ENCODE measurements around the gene RCC1. TPM values are rescaled to one million over a fixed set of nuclear protein-coding genes. Genes with fewer than 3 reads are reported as not detected.

RCC1 gene
- total RNA-seq, 4 donors from 2014 or later = 13.0 to 87.9 (median 36.3) TPM

GRCh38 chr1:28577738-28578536 lies 72.1 kb downstream of the RCC1 start:
- peak in 2 of 3 donors; percentile 5 to 17 for TF ChIP-seq POLR2AphosphoS5 (IDR thresholded peaks at IDR 0.05)
- TF ChIP-seq CTCF (IDR thresholded peaks at IDR 0.05) = no peak
- peak; percentile 6 for TF ChIP-seq POLR2A (IDR thresholded peaks at IDR 0.05)
- no peak for TF ChIP-seq EP300 (IDR thresholded peaks at IDR 0.05; ENCODE audit: low read depth)
- 56 to 57% methylated on average over 3 to 6 of the region's 6 CpGs for WGBS, 2 donors (ENCODE audit: low coverage in 1 of 2)
- Histone ChIP-seq H3K36me3 (peaks cover 0 to 29% (median 13%) of the 10 kb centered on the region in 4 donors), H3K9me3 (no peaks in the 10 kb centered on the region), H3K27ac (no peak overlapping the region), H3K27me3 (no peaks in the 10 kb centered on the region), H3K4me1 (peaks cover 11 to 27% (median 19%) of the 10 kb centered on the region in 4 donors), H3K4me3 (no peak overlapping the region)
- DNase-seq = no peak
- intact Hi-C loops (cut with DNase I; ENCODE audit: low total_unique reads) = no loop called here
- in situ Hi-C loops (cut with MboI; ENCODE audit: low pct_ligation_motif_present in 1 of 4, low pct_unique_long_range_greater_than_20kb in 1 of 4, low sequenced_read_pairs in 3 of 4) = no loop called here

GRCh38 chr1:28578696-28579218 lies 72.9 kb downstream of the RCC1 start:
- DNase-seq = no peak
- WGBS, 2 donors (ENCODE audit: low coverage in 1 of 2) = 61 to 83% methylated on average over 1 to 6 of the region's 6 CpGs
- H3K4me3 ChIP-seq = no peak overlapping the region
- TF ChIP-seq EP300 (IDR thresholded peaks at IDR 0.05; ENCODE audit: low read depth) = no peak
- TF ChIP-seq POLR2AphosphoS5 (IDR thresholded peaks at IDR 0.05) = no peak
- TF ChIP-seq POLR2A (IDR thresholded peaks at IDR 0.05) = no peak
- no peak for TF ChIP-seq CTCF (IDR thresholded peaks at IDR 0.05)
- intact Hi-C loops (cut with DNase I; ENCODE audit: low total_unique reads) = no loop called here
- H3K36me3 ChIP-seq = peaks cover 0 to 29% (median 13%) of the 10 kb centered on the region in 4 donors
- H3K4me1 ChIP-seq = peaks cover 11 to 29% (median 21%) of the 10 kb centered on the region in 4 donors
- H3K27me3 ChIP-seq = no peaks in the 10 kb centered on the region
- in situ Hi-C loops (cut with MboI; ENCODE audit: low pct_ligation_motif_present in 1 of 4, low pct_unique_long_range_greater_than_20kb in 1 of 4, low sequenced_read_pairs in 3 of 4) = no loop called here
- no peaks in the 10 kb centered on the region for H3K9me3 ChIP-seq
- peak overlapping the region in 1 of 4 donors; percentile 98 for H3K27ac ChIP-seq

GRCh38 chr1:28579401-28579800 lies 73.6 kb downstream of the RCC1 start:
- WGBS, 2 donors (ENCODE audit: low coverage in 1 of 2) = 71 to 89% methylated on average over 1 of the region's 1 CpG
- in situ Hi-C loops (cut with MboI; ENCODE audit: low pct_ligation_motif_present in 1 of 4, low pct_unique_long_range_greater_than_20kb in 1 of 4, low sequenced_read_pairs in 3 of 4) (no loop called here), intact Hi-C loops (cut with DNase I; ENCODE audit: low total_unique reads) (no loop called here)
- no peaks in the 10 kb centered on the region for H3K27me3 ChIP-seq
- DNase-seq = no peak
- H3K4me1 ChIP-seq = peaks cover 11 to 29% (median 21%) of the 10 kb centered on the region in 4 donors
- H3K9me3 ChIP-seq = no peaks in the 10 kb centered on the region
- TF ChIP-seq EP300 (IDR thresholded peaks at IDR 0.05; ENCODE audit: low read depth) (no peak), POLR2A (IDR thresholded peaks at IDR 0.05) (no peak), POLR2AphosphoS5 (IDR thresholded peaks at IDR 0.05) (no peak), CTCF (IDR thresholded peaks at IDR 0.05) (no peak)
- no peak overlapping the region for H3K4me3 ChIP-seq
- peak overlapping the region in 3 of 4 donors; percentile 95 to 98 (median 96) for H3K27ac ChIP-seq
- H3K36me3 ChIP-seq = peaks cover 0 to 29% (median 13%) of the 10 kb centered on the region in 4 donors

- TF ChIP-seq POLR2AphosphoS5 (IDR thresholded peaks at IDR 0.05) (peak in 2 of 3 donors; percentile 69 to 74), EP300 (IDR thresholded peaks at IDR 0.05; ENCODE audit: low read depth) (no peak)
- Histone ChIP-seq H3K27ac (peak overlapping the region; percentile 91 to 98 (median 96)), H3K9me3 (no peaks in the 10 kb centered on the region), H3K27me3 (no peaks in the 10 kb centered on the region), H3K4me1 (peaks cover 11 to 29% (median 21%) of the 10 kb centered on the region in 4 donors), H3K4me3 (peak overlapping the region; percentile 73 to 89 (median 76)), H3K36me3 (peaks cover 0 to 29% (median 13%) of the 10 kb centered on the region in 4 donors)
- WGBS, 2 donors (ENCODE audit: low coverage in 1 of 2) = 0 to 1% methylated on average over 1 to 26 of the region's 26 CpGs
- peak; percentile 68 for DNase-seq
- intact Hi-C loops (cut with DNase I; ENCODE audit: low total_unique reads) (loop anchor here (1.0 kb wide), 1 partner anchor 28 kb away; the partner anchor contains the start of gene TRNAU1AP), in situ Hi-C loops (cut with MboI; ENCODE audit: low pct_ligation_motif_present in 1 of 4, low pct_unique_long_range_greater_than_20kb in 1 of 4, low sequenced_read_pairs in 3 of 4) (no loop called here)
Measured at GRCh38 chr1:28580722-28581530, 75.1 kb downstream of the RCC1 start.
